Fibroblast of lung (primary cell): ENCODE data around the gene SURF1.

Experiments used
- EZH2 ChIP-seq: IDR thresholded peaks from 2 replicates; pipeline ENCODE4 v1.5.1; 2012; ENCODE audit warnings: low read length, control low read depth, mild to moderate bottlenecking; ENCODE audit errors: missing control alignments
- TF ChIP-seq, protein P1 (sequence below), 2 donors: IDR thresholded peaks in 1 of 2; conservative IDR thresholded peaks in 1 of 2; 1 replicate in 1 of 2; 2 replicates in 1 of 2; pipeline ENCODE4 v1.5.1; 2011 to 2012; ENCODE audit warnings: low read length in 2 of 2, control low read depth in 1 of 2, inconsistent platforms in 1 of 2, low read depth in 1 of 2, mild to moderate bottlenecking in 1 of 2

DNA sequence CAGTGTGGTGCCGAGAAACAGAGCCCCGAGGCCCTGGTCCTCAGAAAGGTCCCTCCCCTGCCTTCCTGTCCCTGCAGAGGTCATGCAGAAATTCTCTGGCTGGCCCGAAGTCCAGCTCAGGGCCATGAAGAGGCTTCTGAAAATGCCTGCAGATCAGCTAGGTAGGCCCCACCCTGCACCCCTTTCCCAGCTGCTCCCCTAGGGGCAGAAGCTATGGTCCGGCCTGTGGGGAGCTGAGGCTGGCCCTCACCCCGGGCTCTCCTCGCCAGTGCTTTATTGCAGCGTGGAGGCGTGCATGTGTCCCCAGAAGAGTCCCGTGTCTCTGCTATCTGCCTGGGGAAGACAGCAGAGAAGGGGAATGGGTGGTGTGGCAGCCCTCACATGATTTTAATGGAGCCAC is 41.6 kb upstream of the SURF1 start:
- TF ChIP-seq, protein P1, sequence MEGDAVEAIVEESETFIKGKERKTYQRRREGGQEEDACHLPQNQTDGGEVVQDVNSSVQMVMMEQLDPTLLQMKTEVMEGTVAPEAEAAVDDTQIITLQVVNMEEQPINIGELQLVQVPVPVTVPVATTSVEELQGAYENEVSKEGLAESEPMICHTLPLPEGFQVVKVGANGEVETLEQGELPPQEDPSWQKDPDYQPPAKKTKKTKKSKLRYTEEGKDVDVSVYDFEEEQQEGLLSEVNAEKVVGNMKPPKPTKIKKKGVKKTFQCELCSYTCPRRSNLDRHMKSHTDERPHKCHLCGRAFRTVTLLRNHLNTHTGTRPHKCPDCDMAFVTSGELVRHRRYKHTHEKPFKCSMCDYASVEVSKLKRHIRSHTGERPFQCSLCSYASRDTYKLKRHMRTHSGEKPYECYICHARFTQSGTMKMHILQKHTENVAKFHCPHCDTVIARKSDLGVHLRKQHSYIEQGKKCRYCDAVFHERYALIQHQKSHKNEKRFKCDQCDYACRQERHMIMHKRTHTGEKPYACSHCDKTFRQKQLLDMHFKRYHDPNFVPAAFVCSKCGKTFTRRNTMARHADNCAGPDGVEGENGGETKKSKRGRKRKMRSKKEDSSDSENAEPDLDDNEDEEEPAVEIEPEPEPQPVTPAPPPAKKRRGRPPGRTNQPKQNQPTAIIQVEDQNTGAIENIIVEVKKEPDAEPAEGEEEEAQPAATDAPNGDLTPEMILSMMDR (conservative IDR thresholded peaks at IDR 0.05 in 1 of 2, IDR thresholded peaks at IDR 0.05 in 1 of 2; ENCODE audit: low read depth in 1 of 2, low read length in 2 of 2), result no peak
- TF ChIP-seq EZH2, result no peak
